Gastroesophageal sphincter (tissue), 3 donors: ENCODE results near the gene ADRA2C.

ENCODE experiments used
- CTCF ChIP-seq, 4 experiments: fragments of 200-600 bp in 2 of 4; fragments of 450-650 bp in 2 of 4; sonication (generic) in 1 of 4; IDR thresholded peaks; one replicate each; pipeline ENCODE4 v1.5.1; 2017 to 2019; ENCODE audit warnings: antibody characterized with exemption in 4 of 4, mild to moderate bottlenecking in 2 of 4, moderate library complexity in 2 of 4
- EP300 ChIP-seq: sonication (generic); formaldehyde crosslinking; IDR thresholded peaks from one replicate; pipeline ENCODE4 v1.6.1; 2017; ENCODE audit warnings: antibody characterized with exemption, mild to moderate bottlenecking
- POLR2A ChIP-seq, 2 donors: fragments of 450-650 bp; IDR thresholded peaks; one replicate each; pipeline ENCODE4 v1.6.1; 2017; ENCODE audit warnings: antibody characterized with exemption in 2 of 2, mild to moderate bottlenecking in 2 of 2, moderate library complexity in 1 of 2

DNA sequence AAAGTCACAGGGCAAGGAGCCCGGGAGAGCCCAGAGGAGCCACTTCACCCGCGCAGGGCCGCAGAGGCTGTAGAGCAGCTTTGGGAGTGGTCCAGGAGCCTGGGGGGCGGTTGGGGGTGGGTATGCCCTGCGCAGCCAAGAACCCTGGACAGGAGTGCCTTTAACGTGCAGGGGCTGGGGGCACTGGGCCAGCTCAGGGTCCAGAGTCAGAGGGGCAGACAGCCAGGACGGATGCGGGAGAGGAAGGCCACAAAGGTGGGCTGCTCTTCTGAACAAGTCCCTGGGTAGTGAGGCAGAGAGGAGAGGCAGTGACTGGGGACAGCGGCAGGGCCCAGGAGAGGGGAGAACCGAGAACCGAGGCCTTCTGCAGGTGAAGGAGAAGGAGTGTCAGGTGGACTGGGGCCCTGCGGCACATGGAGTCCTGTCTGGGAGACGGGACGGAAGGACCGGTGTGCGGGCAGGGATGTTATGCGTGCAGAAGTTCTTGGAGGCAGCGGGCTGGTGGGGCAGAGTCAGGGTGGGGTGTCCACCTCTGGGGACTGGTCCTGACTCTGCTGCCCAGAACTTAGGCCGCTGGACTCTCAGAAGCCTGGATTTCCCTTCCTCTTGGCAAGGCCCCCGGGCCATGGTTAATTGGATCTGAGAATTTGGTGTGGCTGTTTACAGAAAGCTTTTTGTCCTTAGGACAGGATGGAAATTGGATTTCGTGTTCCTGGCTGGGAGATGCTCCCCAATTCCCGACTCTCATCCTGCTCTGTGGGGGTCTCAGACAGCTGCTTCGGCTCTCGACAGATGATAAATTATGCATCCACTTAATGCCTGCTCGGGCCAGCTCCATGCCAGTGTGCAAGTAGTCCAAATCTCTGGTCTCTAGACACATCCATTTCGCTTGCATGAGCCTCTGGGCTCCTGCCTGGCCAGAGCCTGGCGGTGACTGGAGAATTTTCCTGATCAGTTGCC lies 31.9 kb downstream of the ADRA2C start:
- TF ChIP-seq CTCF (IDR thresholded peaks at IDR 0.05) (no peak), EP300 (no peak), POLR2A (IDR thresholded peaks at IDR 0.05) (no peak)
